Thyroid gland (tissue), 4 donors: Measurements from ENCODE around the gene CACNG7. TPM values are rescaled to one million over a fixed set of nuclear protein-coding genes. Genes with fewer than 3 reads are reported as not detected.

Source experiments
- DNase-seq, 2 donors: peaks; one replicate each; pipeline ENCODE4 v3.0.0-alpha.2; 2019
- H3K27ac ChIP-seq, 3 donors: fragments of 200-600 bp; sonication (generic); 1 replicate in 2 of 3; 2 replicates in 1 of 3; pipeline ENCODE4 v1.5.1; 2016 to 2019; ENCODE audit warnings: mild to moderate bottlenecking in 1 of 3, moderate library complexity in 1 of 3
- H3K27me3 ChIP-seq: fragments of 200-600 bp; sonication (generic); one replicate; pipeline ENCODE4 v1.5.1; 2019
- H3K36me3 ChIP-seq, 2 donors: fragments of 200-600 bp; sonication (generic); one replicate each; pipeline ENCODE4 v1.5.1; 2016 to 2019
- H3K4me1 ChIP-seq, 2 donors: fragments of 200-600 bp; sonication (generic); one replicate each; pipeline ENCODE4 v1.5.1; 2017 to 2019
- H3K4me3 ChIP-seq, 3 donors: fragments of 200-600 bp; sonication (generic); replicated peaks in 1 of 3; 1 replicate in 2 of 3; 2 replicates in 1 of 3; pipeline ENCODE4 v1.5.1; 2016; ENCODE audit warnings: mild to moderate bottlenecking in 1 of 3
- H3K9me3 ChIP-seq: fragments of 200-600 bp; sonication (generic); one replicate; pipeline ENCODE4 v1.5.1; 2017
- CTCF ChIP-seq, 6 experiments: fragments of 200-600 bp in 3 of 6; fragments of 450-650 bp in 3 of 6; sonication (generic) in 3 of 6; IDR thresholded peaks; one replicate each; pipeline ENCODE4 v1.5.1; 2016 to 2019; ENCODE audit warnings: antibody characterized with exemption in 6 of 6, mild to moderate bottlenecking in 2 of 6, inconsistent platforms in 1 of 6, moderate library complexity in 1 of 6
- POLR2A ChIP-seq, 2 donors: fragments of 450-650 bp; IDR thresholded peaks; one replicate each; pipeline ENCODE4 v1.6.1; 2017; ENCODE audit warnings: antibody characterized with exemption in 2 of 2, mild to moderate bottlenecking in 2 of 2, moderate library complexity in 1 of 2
- WGBS, 2 donors: methylation state at CpG; one replicate each; pipeline ENCODE4 v1.1.5; 2017; 5-methylcytosine and 5-hydroxymethylcytosine counted together
- intact Hi-C: fragments of 100-400 bp; cut with DNase I; formaldehyde crosslinking; loops from one replicate; pipeline ENCODE4 v1.15.1; 2023
- total RNA-seq, 4 donors: library from RNA; depleted of rRNA; stranded (reverse); fragments of >200 nt; gene quantifications; one replicate each; pipeline ENCODE4 v1.2.3, GENCODE V29; 2016

The CACNG7 gene
- total RNA-seq = not detected

GRCh38 chr19:53908935-53909415 is at the start of gene CACNG7:
CACNG7 (plus strand) TSS chr19:53909278; CDS start chr19:53912832, 3,554 bp downstream.
- no peak within 1 kb of the TSS for H3K27ac ChIP-seq
- no peak for DNase-seq
- H3K4me3 ChIP-seq = no peak within 1 kb of the TSS
- intact Hi-C loops = no loop called here
- H3K4me1 ChIP-seq = no peaks in the 10 kb centered on the region
- 3 to 4% methylated on average over 8 to 17 of the region's 28 CpGs for WGBS, 2 donors
- H3K27me3 ChIP-seq = peaks cover 25% of the 10 kb centered on the region
- H3K36me3 ChIP-seq = no peaks in the 10 kb centered on the region
- TF ChIP-seq CTCF (IDR thresholded peaks at IDR 0.05) (no peak), POLR2A (IDR thresholded peaks at IDR 0.05) (no peak)
- H3K9me3 ChIP-seq = no peaks in the 10 kb centered on the region

- intact Hi-C loops = no loop called here
- DNase-seq = no peak
- H3K27ac ChIP-seq = no peak overlapping the region
- H3K27me3 ChIP-seq = no peaks in the 10 kb centered on the region
- TF ChIP-seq POLR2A (IDR thresholded peaks at IDR 0.05) = no peak
- no peak for TF ChIP-seq CTCF (IDR thresholded peaks at IDR 0.05)
- 69 to 72% methylated on average over 6 of the region's 6 CpGs for WGBS, 2 donors
- peaks cover 7 to 19% of the 10 kb centered on the region in 2 donors for H3K4me1 ChIP-seq
- no peaks in the 10 kb centered on the region for H3K9me3 ChIP-seq
- H3K4me3 ChIP-seq = no peak overlapping the region
- H3K36me3 ChIP-seq = no peaks in the 10 kb centered on the region
Observed at GRCh38 chr19:53864308-53864836, 44.7 kb upstream of the CACNG7 start.

GRCh38 chr19:53865523-53865917 is 43.6 kb upstream of the CACNG7 start:
- intact Hi-C loops = no loop called here
- Histone ChIP-seq H3K4me1 (peaks cover 11 to 26% of the 10 kb centered on the region in 2 donors), H3K4me3 (no peak overlapping the region), H3K27ac (no peak overlapping the region), H3K9me3 (no peaks in the 10 kb centered on the region), H3K36me3 (no peaks in the 10 kb centered on the region), H3K27me3 (no peaks in the 10 kb centered on the region)
- no peak for TF ChIP-seq POLR2A (IDR thresholded peaks at IDR 0.05)
- TF ChIP-seq CTCF (IDR thresholded peaks at IDR 0.05) = no peak
- DNase-seq = no peak
- 54 to 57% methylated on average over 9 of the region's 9 CpGs for WGBS, 2 donors

- Histone ChIP-seq H3K27ac (peak overlapping the region in 1 of 3 donors; percentile 97), H3K4me3 (peak overlapping the region in 1 of 3 donors; percentile 21), H3K36me3 (no peaks in the 10 kb centered on the region), H3K9me3 (no peaks in the 10 kb centered on the region), H3K27me3 (no peaks in the 10 kb centered on the region), H3K4me1 (peaks cover 11 to 26% of the 10 kb centered on the region in 2 donors)
- intact Hi-C loops = no loop called here
- WGBS, 2 donors = 5 to 7% methylated on average over 28 to 30 of the region's 50 CpGs
- DNase-seq = peak; percentile 52 to 57
- TF ChIP-seq POLR2A (IDR thresholded peaks at IDR 0.05) (no peak), CTCF (IDR thresholded peaks at IDR 0.05) (no peak)
Observed at GRCh38 chr19:53865918-53866864, 42.9 kb upstream of the CACNG7 start.

GRCh38 chr19:53866865-53867224 is 42.2 kb upstream of the CACNG7 start:
- Histone ChIP-seq H3K36me3 (no peaks in the 10 kb centered on the region), H3K27ac (peak overlapping the region; percentile 44 to 97 (median 65)), H3K4me1 (peaks cover 11 to 26% of the 10 kb centered on the region in 2 donors), H3K9me3 (no peaks in the 10 kb centered on the region), H3K27me3 (no peaks in the 10 kb centered on the region), H3K4me3 (peak overlapping the region in 1 of 3 donors; percentile 96)
- no peak for TF ChIP-seq POLR2A (IDR thresholded peaks at IDR 0.05)
- intact Hi-C loops = no loop called here
- peak in 1 of 2 donors; percentile 2 for DNase-seq
- WGBS, 2 donors = 30 to 32% methylated on average over 11 to 14 of the region's 14 CpGs
